Adrenal gland (tissue), 5 donors: ENCODE data around the gene EFCAB12.

Experiments
- CTCF ChIP-seq, 6 experiments: fragments of 450-650 bp in 4 of 6; fragments of 200-600 bp in 2 of 6; sonication (generic) in 1 of 6; IDR thresholded peaks; 1 replicate in 5 of 6; 2 replicates in 1 of 6; pipeline versions ENCODE4 v1.5.1 to v1.8.0; 2016 to 2021; ENCODE audit warnings: antibody characterized with exemption in 6 of 6, mild to moderate bottlenecking in 2 of 6, moderate library complexity in 1 of 6
- POLR2A ChIP-seq, 2 donors: fragments of 450-650 bp; IDR thresholded peaks; one replicate each; pipeline ENCODE4 v1.6.1; 2017; ENCODE audit warnings: antibody characterized with exemption in 2 of 2, mild to moderate bottlenecking in 2 of 2, moderate library complexity in 1 of 2
- donor health status: DM: no; HTN: no; CAD: no.

DNA sequence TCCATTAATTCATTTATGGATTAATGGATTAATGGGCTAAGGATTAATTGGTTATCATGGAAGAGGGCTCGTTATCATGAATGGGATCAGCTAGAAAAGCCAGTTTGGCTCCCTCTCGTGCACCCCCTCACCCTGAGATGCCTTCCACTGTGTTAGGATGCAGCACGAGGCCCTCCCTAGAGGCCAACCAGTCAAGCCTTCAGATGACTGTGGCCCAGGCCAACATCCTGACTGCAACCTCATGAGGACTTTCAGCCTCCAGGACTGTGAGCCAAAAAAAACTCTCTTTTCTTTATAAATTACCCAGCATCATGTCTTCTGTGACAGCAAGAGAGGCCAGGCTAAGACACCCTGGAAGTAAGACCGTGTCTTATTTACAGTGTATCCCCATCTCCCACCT lies 9.0 kb downstream of the EFCAB12 start:
- TF ChIP-seq CTCF (IDR thresholded peaks at IDR 0.05), result no peak
- no peak for TF ChIP-seq POLR2A (IDR thresholded peaks at IDR 0.05)
